HUES48 (cell line): ENCODE data around the gene ZBTB39.
"Not testable (repeated sequence)": the region's sequence is repeated elsewhere in the genome, so short reads cannot be mapped to it uniquely, and the experiment has no call there.

ENCODE experiments used
- H3K27ac ChIP-seq: one replicate; pipeline ENCODE4 v1.7.0; 2013; ENCODE audit warnings: low read depth, low read length, inconsistent platforms
- H3K27me3 ChIP-seq: 2 replicates; pipeline ENCODE4 v1.6.1; 2013; ENCODE audit warnings: mild to moderate bottlenecking, low read length; ENCODE audit not compliant: control insufficient read depth, insufficient read depth
- H3K36me3 ChIP-seq: 2 replicates; pipeline ENCODE4 v1.6.1; 2013; ENCODE audit warnings: low read length; ENCODE audit not compliant: control insufficient read depth, insufficient read depth
- H3K4me1 ChIP-seq: 2 replicates; pipeline ENCODE4 v1.6.1; 2013; ENCODE audit warnings: mild to moderate bottlenecking, low read length; ENCODE audit not compliant: control insufficient read depth, insufficient read depth
- H3K4me3 ChIP-seq: 2 replicates; pipeline ENCODE4 v1.5.1; 2013; ENCODE audit warnings: mild to moderate bottlenecking, low read depth, low read length
- H3K9ac ChIP-seq: 2 replicates; pipeline ENCODE4 v1.6.1; 2013; ENCODE audit warnings: mild to moderate bottlenecking, low read depth, low read length, moderate library complexity
- H3K9me3 ChIP-seq: 2 replicates; pipeline ENCODE4 v1.6.1; 2013; ENCODE audit warnings: low read length; ENCODE audit not compliant: control insufficient read depth, insufficient read depth

ZBTB39 gene

DNA sequence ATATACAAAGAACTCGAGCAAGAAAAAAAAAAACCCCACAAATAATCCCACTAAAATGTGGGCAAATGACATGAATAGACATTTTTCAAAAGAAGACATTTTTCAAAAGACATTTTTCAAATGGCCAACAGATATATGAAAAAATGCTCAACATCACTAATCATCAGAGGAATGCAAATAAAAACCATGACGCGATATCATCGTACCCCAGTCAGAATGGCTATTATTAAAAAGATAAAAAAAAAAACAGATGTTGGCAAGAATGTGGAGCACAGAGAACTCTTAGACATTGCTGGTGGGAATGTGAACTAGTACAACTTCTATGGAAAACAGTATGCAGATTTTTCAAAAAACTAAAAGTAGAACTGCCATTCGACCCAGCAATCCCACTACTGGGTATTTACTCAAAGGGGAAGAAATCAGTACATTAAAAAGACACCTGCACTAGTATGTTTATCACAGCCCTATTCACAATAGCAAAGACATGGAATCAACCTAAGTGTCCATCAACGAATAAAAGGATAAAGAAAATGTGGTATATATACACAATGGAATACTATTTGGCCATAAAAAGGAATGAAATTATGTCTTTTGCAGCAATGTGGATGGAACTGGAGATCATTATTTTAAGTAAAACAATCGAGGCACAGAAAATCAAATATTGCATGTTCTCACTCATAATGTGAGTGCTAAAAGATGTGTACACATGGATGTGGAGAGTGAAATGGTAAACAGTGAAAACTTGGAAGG is 16.3 kb downstream of the ZBTB39 start:
- Histone ChIP-seq H3K27ac (no peak overlapping the region), H3K27me3 (no peaks in the 10 kb centered on the region)

DNA sequence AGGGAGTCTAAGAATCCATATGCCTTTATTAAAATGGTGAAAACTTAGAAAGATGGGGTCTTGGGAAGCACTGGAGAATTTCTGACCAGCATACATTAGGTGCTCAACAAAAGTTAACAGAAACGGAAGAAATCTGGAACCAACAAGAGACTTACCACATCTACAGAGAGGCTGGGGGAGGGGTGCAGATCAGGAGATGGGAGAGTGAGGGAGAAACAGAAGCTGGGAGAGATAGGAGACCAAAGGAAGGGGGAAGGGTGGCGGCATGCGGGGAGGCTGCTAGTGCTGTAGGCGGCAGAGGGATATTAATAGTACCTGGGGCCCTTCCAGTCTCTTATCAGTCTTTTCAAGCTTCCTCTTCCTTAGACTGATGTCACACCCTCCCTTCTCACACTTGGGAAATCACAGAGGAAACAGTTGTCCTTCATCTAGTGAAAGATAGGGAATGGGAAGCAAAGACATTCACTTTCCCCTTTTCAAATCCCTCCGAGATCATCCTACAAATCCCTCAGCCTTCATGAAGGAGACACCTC is 18.1 kb downstream of the ZBTB39 start:
- H3K27me3 ChIP-seq, result no peaks in the 10 kb centered on the region
- no peak overlapping the region for H3K27ac ChIP-seq
- H3K9me3 ChIP-seq, result no peaks in the 10 kb centered on the region
- no peaks in the 10 kb centered on the region for H3K36me3 ChIP-seq
- no peak overlapping the region for H3K9ac ChIP-seq
- no peak overlapping the region for H3K4me3 ChIP-seq
- H3K4me1 ChIP-seq, result peaks cover 10% of the 10 kb centered on the region; the same call in 1 of the 2 replicates

More for the DNA sequence above, 16.3 kb downstream of the ZBTB39 start:
- Histone ChIP-seq H3K9ac (no peak overlapping the region), H3K4me3 (no peak overlapping the region), H3K36me3 (no peaks in the 10 kb centered on the region), H3K4me1 (peaks cover 10% of the 10 kb centered on the region; the same call in 1 of the 2 replicates), H3K9me3 (no peaks in the 10 kb centered on the region)

DNA sequence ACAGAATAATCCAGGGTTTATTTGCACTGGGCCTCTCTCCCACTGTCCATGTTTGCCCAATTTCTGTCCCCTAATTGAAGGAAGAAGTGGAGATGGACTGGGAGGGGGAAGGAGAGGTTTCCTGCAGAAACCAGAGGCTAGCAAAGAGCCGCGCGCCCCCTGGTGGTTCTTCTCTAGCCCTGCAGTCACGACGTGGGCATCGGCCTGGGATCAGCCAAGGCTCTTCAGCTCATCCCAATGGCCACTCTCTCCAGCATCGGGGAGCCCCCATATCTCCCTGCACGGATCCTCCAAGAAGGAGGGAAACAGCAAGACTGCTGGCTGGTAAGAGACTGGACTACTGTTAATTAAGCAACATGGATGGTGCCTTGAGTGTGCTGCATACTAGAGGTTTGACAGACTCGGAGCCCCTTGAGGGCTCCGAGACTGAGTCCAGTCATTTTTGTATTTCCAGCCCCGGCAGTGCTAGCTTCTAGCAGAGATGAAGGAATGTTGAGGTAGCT is 18.7 kb downstream of the ZBTB39 start:
- H3K4me1 ChIP-seq, result peaks cover 10% of the 10 kb centered on the region; the same call in 1 of the 2 replicates
- no peak overlapping the region for H3K27ac ChIP-seq
- no peaks in the 10 kb centered on the region for H3K9me3 ChIP-seq
- H3K9ac ChIP-seq, result no peak overlapping the region
- H3K36me3 ChIP-seq, result no peaks in the 10 kb centered on the region
- H3K27me3 ChIP-seq, result no peaks in the 10 kb centered on the region
- no peak overlapping the region for H3K4me3 ChIP-seq

DNA sequence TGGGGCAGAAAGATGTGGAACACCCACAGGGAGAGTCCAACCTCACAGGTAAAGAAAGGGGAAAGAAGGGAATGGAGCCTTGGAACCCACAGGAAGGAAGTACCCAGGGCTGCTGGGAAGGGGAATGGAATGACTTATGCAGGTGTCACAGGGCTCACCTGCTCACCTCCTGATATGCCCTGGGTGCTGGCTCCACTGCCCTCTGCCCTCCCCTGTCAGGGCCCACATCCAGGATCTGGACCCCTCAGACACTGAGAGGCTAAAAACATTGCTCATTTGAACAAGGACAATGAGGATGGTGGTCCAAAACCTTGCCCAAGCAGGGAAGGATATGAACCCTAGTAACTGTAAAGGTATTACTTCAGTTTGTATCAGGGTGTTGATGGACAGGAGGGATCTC is 19.3 kb downstream of the ZBTB39 start:
- Histone ChIP-seq H3K9ac (no peak overlapping the region), H3K9me3 (no peaks in the 10 kb centered on the region), H3K4me1 (peaks cover 10% of the 10 kb centered on the region; the same call in 1 of the 2 replicates), H3K27ac (no peak overlapping the region), H3K4me3 (no peak overlapping the region), H3K27me3 (no peaks in the 10 kb centered on the region), H3K36me3 (no peaks in the 10 kb centered on the region)

- H3K4me3 ChIP-seq, H3K9me3 ChIP-seq, H3K27ac ChIP-seq, H3K9ac ChIP-seq, H3K36me3 ChIP-seq, H3K27me3 ChIP-seq: not testable (repeated sequence)
- peaks cover 10% of the 10 kb centered on the region; the same call in 1 of the 2 replicates for H3K4me1 ChIP-seq
Measured at GRCh38 chr12:56985714-56986113, 20.6 kb downstream of the ZBTB39 start.

- no peaks in the 10 kb centered on the region for H3K36me3 ChIP-seq
- no peaks in the 10 kb centered on the region for H3K27me3 ChIP-seq
- no peaks in the 10 kb centered on the region for H3K9me3 ChIP-seq
- no peak overlapping the region for H3K27ac ChIP-seq
- H3K9ac ChIP-seq, result no peak overlapping the region
- no peak overlapping the region for H3K4me3 ChIP-seq
- H3K4me1 ChIP-seq, result peaks cover 7% of the 10 kb centered on the region; the same call in 1 of the 2 replicates
Measured at GRCh38 chr12:56983386-56983785, 23.0 kb downstream of the ZBTB39 start.

DNA sequence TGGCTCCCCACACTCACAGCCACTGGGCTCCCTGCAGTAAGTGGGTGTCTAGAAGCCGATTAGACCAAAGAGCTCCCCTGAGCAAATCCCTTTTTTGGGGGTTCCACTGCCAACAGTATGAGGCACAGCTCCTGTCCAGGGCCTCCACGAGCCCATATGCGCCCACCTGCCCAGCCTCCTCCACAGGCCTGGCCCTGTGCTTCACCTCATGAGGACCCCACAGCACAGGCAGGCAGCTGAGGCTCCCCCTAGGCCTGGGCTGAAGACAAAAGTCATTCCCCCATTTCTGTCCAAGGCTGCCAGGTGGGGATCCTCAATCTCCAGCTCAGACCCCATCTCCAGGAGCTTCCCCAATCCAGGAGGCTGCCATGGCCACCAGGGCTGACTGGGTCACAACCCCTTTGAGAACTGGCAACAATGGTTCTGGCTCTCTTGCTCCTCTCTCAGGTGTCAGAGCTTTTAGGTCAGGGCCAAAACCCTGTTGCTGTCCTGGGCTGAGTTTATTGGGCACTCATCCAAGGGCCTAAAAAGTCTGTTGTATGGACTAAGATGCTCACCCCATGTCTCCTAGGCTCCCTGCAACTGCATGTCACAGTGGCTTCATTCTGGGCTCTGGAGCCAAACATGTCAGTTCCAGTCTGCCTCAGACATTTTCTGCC is 23.6 kb downstream of the ZBTB39 start:
- H3K4me1 ChIP-seq, H3K9me3 ChIP-seq, H3K27ac ChIP-seq, H3K27me3 ChIP-seq, H3K9ac ChIP-seq, H3K4me3 ChIP-seq, H3K36me3 ChIP-seq: not testable (repeated sequence)

DNA sequence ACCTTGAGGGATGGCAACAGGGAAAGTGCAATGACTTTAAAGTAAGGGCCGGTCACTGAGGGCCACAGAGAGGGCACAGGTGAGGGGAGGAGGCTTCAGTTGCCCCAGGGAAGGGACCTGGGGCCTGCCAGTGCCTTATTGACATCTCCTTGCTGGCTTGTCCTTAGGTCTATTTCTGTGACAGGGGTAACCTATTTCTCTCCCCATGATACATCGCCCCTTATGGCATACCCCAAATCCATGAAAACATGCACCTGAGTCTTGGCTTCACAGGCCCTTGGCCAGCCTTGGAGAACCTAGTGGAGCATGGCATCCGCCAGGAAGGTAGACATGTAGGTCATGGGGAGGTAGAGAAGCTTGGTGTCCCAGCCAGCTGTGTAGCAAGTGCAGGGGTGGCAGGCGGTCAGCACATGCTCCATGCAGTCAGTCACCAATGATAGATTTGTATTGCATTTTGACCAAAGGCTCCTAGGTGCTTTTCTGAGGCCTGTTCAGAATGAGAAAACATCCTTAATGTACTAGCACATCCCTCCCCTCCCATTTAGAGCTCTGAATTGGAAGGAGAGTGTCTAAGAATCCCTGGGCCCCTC is 25.3 kb downstream of the ZBTB39 start:
- Histone ChIP-seq H3K36me3 (no peaks in the 10 kb centered on the region), H3K4me3 (no peak overlapping the region)

GRCh38 chr12:56980268-56980667 is 26.1 kb downstream of the ZBTB39 start:
- H3K9ac ChIP-seq, result no peak overlapping the region
- H3K9me3 ChIP-seq, result no peaks in the 10 kb centered on the region
- H3K4me3 ChIP-seq, result no peak overlapping the region
- no peaks in the 10 kb centered on the region for H3K36me3 ChIP-seq
- H3K27me3 ChIP-seq, result no peaks in the 10 kb centered on the region
- H3K4me1 ChIP-seq, result no peaks in the 10 kb centered on the region
- H3K27ac ChIP-seq, result no peak overlapping the region

More for the DNA sequence above, 25.3 kb downstream of the ZBTB39 start:
- Histone ChIP-seq H3K9me3 (no peaks in the 10 kb centered on the region), H3K27ac (no peak overlapping the region), H3K9ac (no peak overlapping the region), H3K27me3 (no peaks in the 10 kb centered on the region), H3K4me1 (no peaks in the 10 kb centered on the region)

DNA sequence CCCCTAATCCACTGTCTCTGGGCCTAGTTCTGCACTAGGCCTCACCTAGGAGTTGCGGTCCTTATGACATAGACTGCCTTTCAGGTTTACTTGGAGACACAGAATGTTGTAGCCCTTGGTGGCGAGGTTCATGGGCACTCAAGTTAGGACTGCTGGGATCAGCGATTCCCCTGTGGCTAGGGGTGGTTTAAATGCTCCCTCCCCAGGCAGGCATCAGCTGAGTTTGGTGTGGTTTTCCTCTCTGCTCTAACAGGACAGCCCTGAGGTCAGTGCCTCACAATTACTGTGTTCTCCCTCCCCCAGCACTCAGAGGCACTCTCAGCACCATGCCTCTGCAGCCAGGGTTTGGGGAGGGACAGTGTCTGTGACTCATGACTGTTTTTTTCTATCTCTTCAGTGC is 26.7 kb downstream of the ZBTB39 start:
- H3K27me3 ChIP-seq, result no peaks in the 10 kb centered on the region
- H3K27ac ChIP-seq, result no peak overlapping the region
- H3K4me3 ChIP-seq, result no peak overlapping the region
- H3K36me3 ChIP-seq, result no peaks in the 10 kb centered on the region
- H3K4me1 ChIP-seq, result no peaks in the 10 kb centered on the region
- H3K9me3 ChIP-seq, result no peaks in the 10 kb centered on the region
- no peak overlapping the region for H3K9ac ChIP-seq
